HG03378 (cell line): ENCODE measurements around the gene KCTD11.

ENCODE experiments used
- ATAC-seq: cut with Tn5 transposase; IDR thresholded peaks from one replicate; pipeline ENCODE4 v1.9.1; 2021; ENCODE audit warnings: mild to moderate bottlenecking, moderate library complexity; ENCODE audit not compliant: unreplicated experiment

KCTD11 gene

GRCh38 chr17:7351665-7352502, at the start of gene KCTD11:
TSS of gene KCTD11 (plus strand) at chr17:7352162.
- peak; percentile 39 for ATAC-seq

GRCh38 chr17:7304179-7304578, 47.8 kb upstream of the KCTD11 start:
- ATAC-seq = no peak

- ATAC-seq = peak; percentile 67
Measured at GRCh38 chr17:7306911-7307685, 44.9 kb upstream of the KCTD11 start, which contains the start of gene EIF5A. TSS of gene EIF5A (plus strand) at chr17:7307628. CDS start at chr17:7309636, 2,008 bp downstream.

GRCh38 chr17:7307686-7308624, 44.0 kb upstream of the KCTD11 start:
- ATAC-seq = no peak

GRCh38 chr17:7308625-7309433, 43.1 kb upstream of the KCTD11 start:
- no peak for ATAC-seq

GRCh38 chr17:7309628-7310027, 42.3 kb upstream of the KCTD11 start:
- ATAC-seq = no peak

GRCh38 chr17:7311110-7311705, 40.8 kb upstream of the KCTD11 start:
- no peak for ATAC-seq

- no peak for ATAC-seq
Measured at GRCh38 chr17:7312432-7313087, 39.4 kb upstream of the KCTD11 start.

GRCh38 chr17:7313088-7313889, 38.7 kb upstream of the KCTD11 start:
- ATAC-seq = no peak

GRCh38 chr17:7313890-7314718, 37.9 kb upstream of the KCTD11 start:
- ATAC-seq = no peak

GRCh38 chr17:7314719-7315569, 37.0 kb upstream of the KCTD11 start, which contains the start of gene GPS2:
TSS of gene GPS2 (minus strand) at chr17:7315360. CDS start at chr17:7315052, 308 bp downstream.
- ATAC-seq = peak; percentile 37

- no peak for ATAC-seq
Measured at GRCh38 chr17:7315570-7316235, 36.3 kb upstream of the KCTD11 start.

GRCh38 chr17:7317161-7317803, 34.7 kb upstream of the KCTD11 start:
- no peak for ATAC-seq

GRCh38 chr17:7318121-7318860, 33.7 kb upstream of the KCTD11 start:
- ATAC-seq = no peak

GRCh38 chr17:7321466-7321865, 30.5 kb upstream of the KCTD11 start:
- ATAC-seq = no peak
